Amniotic stem cell (primary cell): Measurements from ENCODE around the gene MYBPC3.
"Not testable (repeated sequence)": the region's sequence is repeated elsewhere in the genome, so short reads cannot be mapped to it uniquely, and the experiment has no call there.

Source experiments
- DNase-seq: peaks from one replicate; lab custom pipeline; 2025; lab: John Stamatoyannopoulos, UW

MYBPC3 gene

GRCh38 chr11:47318166-47318565, 34.3 kb downstream of the MYBPC3 start:
- DNase-seq, result no peak

DNA sequence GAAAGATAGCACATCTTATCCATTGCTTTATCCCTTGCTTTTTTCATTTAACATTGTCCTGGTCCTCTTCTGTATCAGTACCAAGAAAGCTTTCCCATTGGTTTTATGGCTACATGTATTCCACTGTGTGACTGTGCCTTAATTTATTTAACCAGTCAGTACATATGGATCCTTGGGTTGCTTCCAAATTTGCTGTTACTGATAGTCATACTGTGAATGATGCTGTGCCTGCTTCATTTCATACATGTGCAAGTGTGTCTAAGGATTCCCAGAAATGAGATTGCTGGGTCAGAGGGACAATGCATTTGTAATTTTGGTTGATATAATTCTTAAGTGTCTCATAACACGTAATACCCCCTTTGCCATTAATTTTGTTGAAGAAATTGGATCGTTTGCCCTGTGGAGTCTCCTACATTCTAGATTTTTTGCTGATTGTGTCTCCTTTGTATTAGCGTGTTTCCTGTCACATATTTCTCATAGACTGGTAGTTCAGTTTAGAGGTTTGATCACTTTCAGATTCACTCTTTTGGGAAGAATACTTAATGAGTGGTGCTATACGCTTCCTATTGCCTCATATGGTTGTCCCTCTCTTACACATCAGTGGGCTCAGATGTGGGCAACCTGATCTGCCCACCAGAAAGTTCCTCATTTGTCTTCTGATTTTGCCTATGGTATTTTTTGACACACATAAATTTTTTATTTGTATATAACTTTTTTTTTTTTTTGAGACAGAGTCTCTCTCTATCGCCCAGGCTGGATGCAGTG, 35.3 kb downstream of the MYBPC3 start:
- DNase-seq, result no peak

DNA sequence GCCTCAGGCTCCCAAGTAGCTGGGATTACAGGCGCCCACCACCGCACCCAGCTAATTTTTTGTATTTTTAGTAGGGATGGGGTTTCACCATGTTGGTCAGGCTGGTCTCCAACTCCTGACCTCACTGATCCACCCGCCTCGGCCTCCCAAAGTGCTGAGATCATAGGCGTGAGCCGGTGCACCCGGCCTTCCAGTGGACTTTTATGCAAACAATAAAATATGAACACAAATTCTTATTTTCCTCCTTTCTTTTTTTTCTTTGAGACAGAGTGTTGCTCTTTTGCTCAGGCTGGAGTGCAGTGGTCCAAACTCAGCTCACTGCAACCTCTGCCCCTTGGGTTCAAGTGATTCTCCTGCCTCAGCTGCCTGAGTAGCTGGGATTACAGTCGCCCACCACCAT, 36.0 kb downstream of the MYBPC3 start:
- not testable (repeated sequence) for DNase-seq

DNA sequence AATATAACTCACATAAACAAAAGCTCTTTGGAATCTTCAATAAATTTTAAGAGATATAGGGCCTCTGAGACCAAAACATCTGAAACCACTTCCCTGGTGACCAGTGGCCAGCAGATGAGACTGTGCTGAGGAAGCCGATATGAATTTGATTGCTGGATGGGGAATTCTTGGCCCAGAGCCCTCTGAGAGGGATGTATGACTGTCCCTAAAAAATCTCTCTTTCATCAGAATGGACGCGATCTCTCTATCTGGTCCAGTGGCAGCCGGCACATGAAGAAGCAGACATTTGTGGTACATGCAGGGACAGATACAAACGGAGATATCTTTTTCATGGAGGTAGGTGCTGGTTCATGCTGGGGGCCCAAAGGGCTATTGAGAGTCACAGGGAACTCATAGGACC, 37.5 kb downstream of the MYBPC3 start:
- no peak for DNase-seq

GRCh38 chr11:47308050-47308823, 44.3 kb downstream of the MYBPC3 start:
- no peak for DNase-seq

DNA sequence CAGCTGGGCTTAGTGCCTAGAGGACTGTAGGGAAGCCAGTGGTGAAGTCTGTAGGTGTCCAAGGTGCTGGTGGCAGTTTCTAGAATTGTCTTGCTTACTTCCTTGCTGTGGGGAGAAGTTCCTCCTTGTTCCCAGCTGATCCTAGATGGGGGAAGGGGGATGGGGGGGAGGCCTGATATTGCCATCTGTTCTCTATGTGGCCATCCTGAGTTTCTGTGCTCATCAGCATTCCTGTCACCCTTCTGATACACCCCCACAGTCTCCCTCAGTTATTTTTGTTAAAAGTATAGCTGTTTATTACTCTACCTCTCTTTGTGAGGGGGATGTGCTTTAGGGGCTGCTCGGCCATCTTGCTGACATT, 46.0 kb downstream of the MYBPC3 start:
- no peak for DNase-seq

DNA sequence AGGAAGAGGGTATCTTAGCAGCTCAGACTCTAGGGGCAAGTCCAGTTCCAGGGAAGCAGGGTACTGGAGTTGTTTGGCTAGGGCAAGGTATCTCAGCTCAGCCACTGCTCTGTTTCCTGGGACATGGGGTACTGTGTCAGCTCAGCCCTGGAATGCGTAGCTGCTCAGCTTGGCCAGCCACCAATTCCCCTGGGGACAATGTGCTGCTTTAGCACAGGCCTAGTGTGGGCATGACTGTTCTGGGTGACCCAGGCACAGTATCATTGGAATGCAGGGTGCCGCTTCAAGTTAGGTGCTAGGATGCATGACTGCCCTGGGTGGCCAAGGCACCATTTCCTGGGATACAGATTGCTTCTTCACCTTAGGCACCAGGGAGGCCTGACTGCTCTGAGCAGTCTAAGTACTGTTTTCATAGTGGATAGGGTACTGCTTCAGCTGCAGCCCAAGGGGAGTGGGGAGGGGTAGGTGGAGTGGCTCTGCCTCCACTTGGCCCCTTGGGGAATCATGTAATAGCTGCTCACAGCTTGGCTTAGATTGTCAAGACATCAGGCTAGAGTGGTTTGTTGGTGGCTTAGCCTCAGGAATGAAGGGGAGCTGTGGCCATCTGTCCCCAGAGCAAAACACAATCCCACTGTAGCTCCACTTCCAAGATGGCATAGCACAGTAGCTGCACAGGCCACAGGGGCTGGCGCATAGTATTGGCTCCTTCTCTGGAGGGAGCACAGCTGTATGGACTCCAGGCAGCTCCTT, 46.6 kb downstream of the MYBPC3 start:
- no peak for DNase-seq

GRCh38 chr11:47302853-47303252, 49.6 kb downstream of the MYBPC3 start:
- no peak for DNase-seq

DNA sequence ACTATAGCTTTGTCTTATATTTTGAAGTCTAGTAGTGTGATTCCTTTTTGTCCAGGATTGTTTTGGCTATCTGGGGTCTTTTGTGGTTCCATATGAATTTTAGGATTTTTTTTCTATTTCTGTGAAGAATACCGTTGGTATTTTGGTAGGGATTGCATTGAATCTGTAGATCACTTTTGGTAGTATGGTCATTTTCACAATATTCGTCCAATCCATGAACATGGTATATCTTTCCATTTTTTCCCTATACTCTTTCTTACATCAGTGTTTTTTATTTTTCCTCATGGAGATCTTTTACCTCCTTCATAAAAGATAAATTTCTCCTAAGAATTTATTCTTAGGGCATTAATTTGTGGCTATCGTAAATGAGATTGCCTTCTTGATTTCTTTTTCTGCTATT, 53.4 kb downstream of the MYBPC3 start:
- no peak for DNase-seq

DNA sequence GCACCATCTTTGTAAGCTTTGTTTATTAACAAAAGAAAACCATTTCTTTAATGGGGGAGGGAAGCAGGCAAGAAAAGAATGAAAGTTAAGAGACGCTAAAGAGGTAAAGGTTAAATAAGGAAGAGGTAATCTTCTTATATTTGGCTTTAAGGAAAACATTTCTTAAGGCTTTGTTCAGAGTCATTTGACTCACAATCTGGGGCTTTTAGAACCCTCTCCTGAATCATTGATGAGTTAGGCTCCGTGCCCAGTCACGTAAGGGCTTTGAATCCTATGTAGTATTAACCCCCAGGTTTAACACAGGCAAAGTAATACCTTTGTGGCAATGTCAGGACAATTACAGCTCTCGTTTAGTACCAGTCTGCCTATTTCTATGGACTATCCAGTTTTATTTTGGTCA, 56.5 kb downstream of the MYBPC3 start:
- no peak for DNase-seq

DNA sequence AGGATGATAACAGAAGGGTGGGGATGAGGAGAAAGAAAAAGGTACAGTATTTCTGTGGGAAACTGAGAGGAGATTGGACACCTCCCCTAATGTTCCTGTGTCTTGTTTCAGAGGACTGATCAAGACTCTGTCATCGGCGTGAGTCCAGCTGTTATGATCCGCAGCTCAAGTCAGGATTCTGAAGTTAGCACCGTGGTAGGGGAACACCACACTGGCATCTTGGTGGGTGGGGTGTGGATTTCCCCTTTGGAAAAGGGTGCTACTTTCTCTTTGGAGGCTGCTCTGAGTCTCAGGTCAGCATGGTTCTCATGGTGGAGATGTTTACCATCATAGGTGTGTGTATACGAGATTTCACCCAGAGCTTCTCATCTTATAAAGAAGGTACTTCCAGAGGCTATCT, 57.1 kb downstream of the MYBPC3 start:
- no peak for DNase-seq

GRCh38 chr11:47289856-47290255, 62.6 kb downstream of the MYBPC3 start:
- DNase-seq, result no peak

GRCh38 chr11:47288066-47288465, 64.4 kb downstream of the MYBPC3 start:
- DNase-seq, result no peak

- DNase-seq, result no peak
Measured at GRCh38 chr11:47285969-47286770, 66.3 kb downstream of the MYBPC3 start.

DNA sequence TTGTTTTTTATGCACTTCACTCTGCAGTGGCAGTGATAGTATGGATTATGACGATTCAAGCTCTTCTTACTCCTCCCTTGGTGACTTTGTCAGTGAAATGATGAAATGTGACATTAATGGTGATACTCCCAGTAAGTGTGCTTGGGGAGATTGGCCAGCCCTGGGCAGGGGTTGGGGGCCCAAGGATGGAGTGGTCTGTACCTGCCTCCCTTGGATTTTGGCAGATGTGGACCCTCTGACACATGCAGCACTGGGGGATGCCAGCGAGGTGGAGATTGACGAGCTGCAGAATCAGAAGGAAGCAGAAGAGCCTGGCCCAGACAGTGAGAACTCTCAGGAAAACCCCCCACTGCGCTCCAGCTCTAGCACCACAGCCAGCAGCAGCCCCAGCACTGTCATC, 68.4 kb downstream of the MYBPC3 start:
- no peak for DNase-seq

DNA sequence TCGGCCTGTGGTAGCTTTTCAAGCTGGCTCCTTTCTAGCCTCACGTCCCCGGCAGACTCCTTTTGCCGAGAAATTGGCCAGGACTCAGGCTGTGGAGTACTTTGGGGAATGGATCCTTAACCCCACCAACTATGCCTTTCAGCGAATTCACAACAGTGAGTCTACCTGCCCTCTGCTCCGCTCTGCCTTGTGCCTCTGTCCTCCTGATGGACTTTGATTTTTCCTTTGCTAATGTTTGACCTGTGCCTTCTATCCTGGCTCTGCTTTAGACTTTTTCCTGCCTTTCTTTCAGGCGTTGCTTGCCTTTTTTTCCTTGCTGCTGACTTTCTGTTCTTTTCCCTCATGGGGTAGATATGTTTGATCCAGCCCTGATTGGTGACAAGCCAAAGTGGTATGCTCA, 70.0 kb downstream of the MYBPC3 start:
- no peak for DNase-seq
